RWPE2 (cell line): ENCODE data around the gene SLC25A22.

Source experiments
- ATAC-seq: fragments of 200-7000 bp; cut with Tn5 transposase; 3 replicates; pipeline ENCODE4 v1.9.1; 2021; ENCODE audit warnings: low read depth
- DNase-seq: peaks from one replicate; pipeline ENCODE4 v3.0.0-alpha.2; 2020; ENCODE audit warnings: low spot score
- H3K27ac ChIP-seq: fragments of 450-650 bp; 2 replicates; pipeline ENCODE4 v1.5.1; 2017; ENCODE audit warnings: mild to moderate bottlenecking; ENCODE audit not compliant: poor library complexity, severe bottlenecking
- H3K27me3 ChIP-seq: fragments of 250-450 bp; sonication (Bioruptor Pico); 2 replicates; pipeline ENCODE4 v1.5.1; 2021; ENCODE audit warnings: mild to moderate bottlenecking, moderate library complexity; ENCODE audit not compliant: insufficient read depth, poor library complexity, severe bottlenecking
- H3K36me3 ChIP-seq: fragments of 250-450 bp; sonication (Bioruptor Pico); 2 replicates; pipeline ENCODE4 v1.5.1; 2020; ENCODE audit warnings: low read depth, mild to moderate bottlenecking, moderate library complexity
- H3K4me1 ChIP-seq: fragments of 250-450 bp; sonication (Bioruptor Pico); 2 replicates; pipeline ENCODE4 v1.5.1; 2021; ENCODE audit warnings: mild to moderate bottlenecking, moderate library complexity; ENCODE audit not compliant: insufficient read depth, poor library complexity, severe bottlenecking
- H3K4me3 ChIP-seq: fragments of 250-450 bp; sonication (Bioruptor Pico); 2 replicates; pipeline ENCODE4 v1.5.1; 2021; ENCODE audit warnings: mild to moderate bottlenecking, moderate library complexity; ENCODE audit not compliant: severe bottlenecking
- H3K9me3 ChIP-seq: fragments of 250-450 bp; sonication (Bioruptor Pico); 2 replicates; pipeline ENCODE4 v1.5.1; 2021; ENCODE audit warnings: mild to moderate bottlenecking, moderate library complexity; ENCODE audit not compliant: severe bottlenecking
- CTCF ChIP-seq: fragments of 450-650 bp; IDR thresholded peaks from one replicate; pipeline ENCODE4 v1.5.1; 2017; ENCODE audit warnings: mild to moderate bottlenecking, moderate library complexity; ENCODE audit not compliant: poor library complexity, severe bottlenecking

The SLC25A22 gene

GRCh38 chr11:841981-842369 lies 43.9 kb upstream of the SLC25A22 start:
- Histone ChIP-seq H3K9me3 (no peaks in the 10 kb centered on the region), H3K4me3 (peak overlapping the region; percentile 58), H3K27ac (peak overlapping the region; percentile 97), H3K36me3 (peaks cover 44% of the 10 kb centered on the region), H3K4me1 (peaks cover 24% of the 10 kb centered on the region), H3K27me3 (no peaks in the 10 kb centered on the region)
- TF ChIP-seq CTCF = no peak
- ATAC-seq (no peak; the same call in 2 of the 3 replicates), DNase-seq (no peak)

- no peaks in the 10 kb centered on the region for H3K9me3 ChIP-seq
- ATAC-seq (no peak), DNase-seq (no peak)
- peak; percentile 18 for TF ChIP-seq CTCF
- no peaks in the 10 kb centered on the region for H3K27me3 ChIP-seq
- no peak overlapping the region for H3K4me3 ChIP-seq
- peaks cover 10% of the 10 kb centered on the region for H3K4me1 ChIP-seq
- H3K27ac ChIP-seq = peak overlapping the region; percentile 97
- peaks cover 56% of the 10 kb centered on the region for H3K36me3 ChIP-seq
These were observed 42.0 kb upstream of the SLC25A22 start for GRCh38 chr11:839875-840617.

GRCh38 chr11:839280-839623 lies 41.2 kb upstream of the SLC25A22 start:
- no peak for TF ChIP-seq CTCF
- peaks cover 56% of the 10 kb centered on the region for H3K36me3 ChIP-seq
- ATAC-seq (no peak), DNase-seq (no peak)
- no peaks in the 10 kb centered on the region for H3K27me3 ChIP-seq
- H3K4me3 ChIP-seq = no peak overlapping the region
- H3K27ac ChIP-seq = peak overlapping the region; percentile 97
- H3K4me1 ChIP-seq = peaks cover 13% of the 10 kb centered on the region
- no peaks in the 10 kb centered on the region for H3K9me3 ChIP-seq

GRCh38 chr11:838441-839279 lies 40.6 kb upstream of the SLC25A22 start:
- Histone ChIP-seq H3K9me3 (no peaks in the 10 kb centered on the region), H3K4me1 (peaks cover 14% of the 10 kb centered on the region), H3K36me3 (peaks cover 56% of the 10 kb centered on the region), H3K27me3 (no peaks in the 10 kb centered on the region), H3K27ac (peak overlapping the region; percentile 97), H3K4me3 (no peak overlapping the region)
- TF ChIP-seq CTCF = peak; percentile 32
- DNase-seq (no peak), ATAC-seq (peak; percentile 2; the same call in 2 of the 3 replicates)

GRCh38 chr11:837990-838307 lies 39.9 kb upstream of the SLC25A22 start:
- Histone ChIP-seq H3K27ac (peak overlapping the region; percentile 97), H3K4me3 (no peak overlapping the region), H3K4me1 (peaks cover 14% of the 10 kb centered on the region), H3K36me3 (peaks cover 56% of the 10 kb centered on the region), H3K27me3 (no peaks in the 10 kb centered on the region), H3K9me3 (no peaks in the 10 kb centered on the region)
- TF ChIP-seq CTCF = no peak
- DNase-seq = no peak
- ATAC-seq = no peak
